Measurements from ENCODE around the gene FBP1. TPM values are rescaled to one million over a fixed set of nuclear protein-coding genes. Genes with fewer than 3 reads are reported as not detected.

The FBP1 gene
- total RNA-seq, 1 donor from 2014 or later: 5.3 TPM

DNA sequence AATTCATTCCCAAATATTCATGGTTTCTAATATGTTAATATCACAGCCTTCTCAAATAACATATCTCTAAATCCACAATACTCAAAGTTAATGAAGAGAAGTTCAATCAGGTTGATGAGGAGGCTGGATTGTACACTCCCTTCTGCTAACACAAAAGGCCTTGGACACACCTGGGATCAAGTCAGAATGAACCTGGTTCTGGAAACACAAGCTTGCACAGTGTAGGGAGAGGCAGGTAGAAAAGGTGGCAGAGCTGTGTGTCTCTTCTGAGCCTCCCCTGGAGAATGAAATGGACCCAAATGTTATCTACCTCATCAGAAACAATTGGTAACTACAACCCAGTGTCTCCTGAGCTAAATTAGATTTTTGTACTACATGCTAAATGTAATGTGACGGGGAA lies 40.7 kb upstream of the FBP1 start:
- peaks cover 18% of the 10 kb centered on the region for H3K4me1 Mint-ChIP-seq
- TF ChIP-seq CTCF (IDR thresholded peaks at IDR 0.05; ENCODE audit: unreplicated experiment): no peak
- no peak overlapping the region for H3K27ac Mint-ChIP-seq
- no peak overlapping the region for H3K4me3 Mint-ChIP-seq
- no peak for DNase-seq (ENCODE audit: low spot score in 2 of 2, unreplicated experiment in 2 of 2)
- no peaks in the 10 kb centered on the region for H3K27me3 Mint-ChIP-seq (ENCODE audit: low read depth)
- H3K36me3 Mint-ChIP-seq: no peaks in the 10 kb centered on the region
- no peaks in the 10 kb centered on the region for H3K9me3 Mint-ChIP-seq

DNA sequence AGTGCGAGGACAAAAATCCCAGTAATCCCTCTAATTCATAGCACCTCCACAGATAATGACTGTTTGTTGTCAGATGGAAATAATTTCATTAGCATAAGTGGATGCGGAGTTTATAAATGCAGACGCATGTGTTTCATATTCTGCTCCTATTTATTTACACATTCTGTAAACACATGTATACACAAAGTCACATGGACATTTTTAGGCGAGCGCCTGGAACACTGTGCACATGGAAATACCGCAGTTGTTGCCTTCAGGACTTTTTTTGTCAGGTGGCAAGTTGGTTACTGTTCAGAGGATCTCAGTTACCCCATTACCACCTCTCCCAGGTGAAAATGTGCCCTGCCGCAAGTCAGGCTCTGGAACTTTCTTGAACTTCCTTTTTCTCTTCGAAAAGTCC lies 40.3 kb upstream of the FBP1 start:
- Mint-ChIP-seq H3K4me1 (peaks cover 21% of the 10 kb centered on the region), H3K9me3 (no peaks in the 10 kb centered on the region), H3K4me3 (no peak overlapping the region), H3K27ac (no peak overlapping the region), H3K36me3 (no peaks in the 10 kb centered on the region), H3K27me3 (ENCODE audit: low read depth) (no peaks in the 10 kb centered on the region)
- TF ChIP-seq CTCF (IDR thresholded peaks at IDR 0.05; ENCODE audit: unreplicated experiment): no peak
- no peak for DNase-seq (ENCODE audit: low spot score in 2 of 2, unreplicated experiment in 2 of 2)

DNA sequence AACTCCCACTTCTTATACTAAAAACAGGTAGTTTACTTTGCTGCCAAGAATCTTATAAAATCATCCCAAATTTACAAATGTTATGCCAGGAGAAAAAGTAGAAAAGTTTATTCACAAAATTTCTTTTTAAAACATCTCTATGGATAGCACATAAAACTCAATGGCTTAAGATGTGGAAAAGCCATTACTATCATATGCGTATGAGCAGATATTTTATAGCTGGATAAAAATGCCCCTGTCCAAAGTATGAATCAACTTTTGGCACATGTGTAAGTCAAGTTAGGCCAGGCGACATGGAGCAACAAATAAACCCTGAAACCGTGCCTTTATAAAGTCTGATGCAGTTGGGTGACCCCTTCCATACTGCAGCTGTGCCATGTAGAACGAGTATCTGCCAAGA lies 38.6 kb upstream of the FBP1 start:
- peaks cover 24% of the 10 kb centered on the region for H3K4me1 Mint-ChIP-seq
- DNase-seq (ENCODE audit: low spot score in 2 of 2, unreplicated experiment in 2 of 2): no peak
- no peak overlapping the region for H3K27ac Mint-ChIP-seq
- no peaks in the 10 kb centered on the region for H3K27me3 Mint-ChIP-seq (ENCODE audit: low read depth)
- no peaks in the 10 kb centered on the region for H3K36me3 Mint-ChIP-seq
- H3K9me3 Mint-ChIP-seq: no peaks in the 10 kb centered on the region
- TF ChIP-seq CTCF (IDR thresholded peaks at IDR 0.05; ENCODE audit: unreplicated experiment): no peak
- H3K4me3 Mint-ChIP-seq: no peak overlapping the region

- Mint-ChIP-seq H3K9me3 (peaks cover 4% of the 10 kb centered on the region), H3K27me3 (ENCODE audit: low read depth) (no peaks in the 10 kb centered on the region), H3K36me3 (no peaks in the 10 kb centered on the region), H3K4me1 (peaks cover 22% of the 10 kb centered on the region), H3K4me3 (no peak overlapping the region), H3K27ac (no peak overlapping the region)
- DNase-seq (ENCODE audit: low spot score in 2 of 2, unreplicated experiment in 2 of 2): no peak
- no peak for TF ChIP-seq CTCF (IDR thresholded peaks at IDR 0.05; ENCODE audit: unreplicated experiment)
These were observed 37.3 kb upstream of the FBP1 start for GRCh38 chr9:94676446-94677131.

DNA sequence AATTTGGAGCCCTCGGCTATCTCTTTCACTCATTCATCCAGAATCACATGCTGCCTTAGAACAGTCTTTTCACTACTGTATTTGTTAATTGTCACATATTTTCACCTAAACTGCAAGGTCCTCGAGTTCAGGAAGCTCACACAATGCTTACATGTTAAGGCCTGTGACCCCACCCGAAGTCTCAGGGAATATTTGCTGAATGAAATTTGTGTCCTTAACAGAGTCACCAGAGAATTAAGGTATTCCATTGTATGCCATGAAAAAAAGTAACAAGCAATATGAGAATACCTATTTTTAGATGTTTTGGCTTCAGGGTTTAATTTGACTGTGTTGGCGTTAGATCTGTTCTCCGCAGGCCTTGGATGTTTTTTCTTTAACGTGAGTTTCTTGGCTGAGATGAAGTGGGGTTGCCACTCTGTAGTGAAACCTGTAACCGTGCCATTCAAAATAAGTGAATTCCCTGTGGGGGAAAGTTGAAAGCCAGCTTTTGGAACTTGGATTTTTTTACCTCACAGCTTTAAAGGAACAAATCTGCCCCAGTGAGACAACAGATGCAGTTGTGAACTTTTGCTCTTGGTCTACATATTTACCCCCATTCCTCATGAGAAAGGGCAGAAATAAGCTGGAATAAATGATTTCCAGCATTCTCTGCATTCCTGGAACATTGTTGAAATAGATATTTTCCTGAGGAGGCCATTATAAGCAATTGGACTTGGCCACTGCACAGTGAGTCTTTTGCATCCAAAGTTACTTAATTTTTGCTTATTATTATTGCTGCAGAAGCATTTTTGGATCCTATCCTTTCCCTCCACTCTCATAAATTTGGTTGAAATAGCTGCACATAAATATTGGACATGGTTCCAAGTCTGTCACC lies 35.9 kb upstream of the FBP1 start:
- no peak for TF ChIP-seq CTCF (IDR thresholded peaks at IDR 0.05; ENCODE audit: unreplicated experiment)
- peaks cover 17% of the 10 kb centered on the region for H3K4me1 Mint-ChIP-seq
- H3K36me3 Mint-ChIP-seq: no peaks in the 10 kb centered on the region
- no peak overlapping the region for H3K4me3 Mint-ChIP-seq
- H3K27me3 Mint-ChIP-seq (ENCODE audit: low read depth): no peaks in the 10 kb centered on the region
- peak overlapping the region; percentile 75 for H3K27ac Mint-ChIP-seq
- no peak for DNase-seq (ENCODE audit: low spot score in 2 of 2, unreplicated experiment in 2 of 2)
- H3K9me3 Mint-ChIP-seq: peaks cover 4% of the 10 kb centered on the region

Data from mesothelial cell of epicardium (in vitro differentiated cells).